Smooth muscle cell (in vitro differentiated cells): ENCODE results near the gene SLFN12L. TPM values are rescaled to one million over a fixed set of nuclear protein-coding genes. Genes with fewer than 3 reads are reported as not detected.
"Not testable (repeated sequence)": the region's sequence is repeated elsewhere in the genome, so short reads cannot be mapped to it uniquely, and the experiment has no call there.

ENCODE experiments used
- DNase-seq: peaks from one replicate; lab custom pipeline; 2025; ENCODE audit not compliant: unreplicated experiment; lab: John Stamatoyannopoulos, UW
- H2AFZ ChIP-seq: fragments of 200-600 bp; sonication (generic); 2 replicates; pipeline ENCODE4 v1.6.0; 2016; ENCODE audit warnings: antibody characterized with exemption, low read depth, mild to moderate bottlenecking
- H3F3A ChIP-seq: fragments of 200-600 bp; sonication (generic); 2 replicates; pipeline ENCODE4 v1.6.0; 2017; ENCODE audit warnings: antibody characterized with exemption, low read depth
- H3K27ac ChIP-seq: fragments of 200-600 bp; sonication (generic); 2 replicates; pipeline ENCODE4 v1.5.1; 2016; ENCODE audit warnings: low read depth, mild to moderate bottlenecking
- H3K27me3 ChIP-seq: fragments of 200-600 bp; sonication (generic); 2 replicates; pipeline ENCODE4 v1.6.1; 2016; ENCODE audit warnings: low read depth, mild to moderate bottlenecking
- H3K36me3 ChIP-seq: fragments of 200-600 bp; sonication (generic); 2 replicates; pipeline ENCODE4 v1.5.1; 2016; ENCODE audit warnings: low read depth
- H3K4me1 ChIP-seq: fragments of 200-600 bp; sonication (generic); 2 replicates; pipeline ENCODE4 v1.5.1; 2016; ENCODE audit warnings: low read depth
- H3K4me2 ChIP-seq: fragments of 200-600 bp; sonication (generic); 2 replicates; pipeline ENCODE4 v1.6.0; 2016; ENCODE audit warnings: mild to moderate bottlenecking
- H3K4me3 ChIP-seq: fragments of 200-600 bp; sonication (generic); 2 replicates; pipeline ENCODE4 v1.5.1; 2016; ENCODE audit warnings: mild to moderate bottlenecking
- H3K79me2 ChIP-seq: fragments of 200-600 bp; sonication (generic); 2 replicates; pipeline ENCODE4 v1.6.0; 2016; ENCODE audit warnings: low read depth, mild to moderate bottlenecking
- H3K9ac ChIP-seq: fragments of 200-600 bp; sonication (generic); 2 replicates; pipeline ENCODE4 v1.6.0; 2016; ENCODE audit warnings: low read depth
- H3K9me3 ChIP-seq: fragments of 200-600 bp; sonication (generic); replicated peaks from 2 replicates; pipeline ENCODE4 v1.5.1; 2016; ENCODE audit warnings: low read depth
- H4K20me1 ChIP-seq: fragments of 200-600 bp; sonication (generic); 2 replicates; pipeline ENCODE4 v1.6.0; 2016; ENCODE audit warnings: low read depth
- WGBS: methylation state at CpG from one replicate; pipeline ENCODE4 v1.1.7; 2016; ENCODE audit warnings: low lambda C conversion rate; 5-methylcytosine and 5-hydroxymethylcytosine counted together
- polyA plus RNA-seq: library from polyadenylated mRNA; unstranded; fragments of >200 nt; fragmentation: Nextera tagmentation; extraction: Ambion mirVana; gene quantifications from 2 replicates; pipeline ENCODE4 v1.2.1, GENCODE V29; 2016
- total RNA-seq: library from RNA; depleted of rRNA; stranded (reverse); fragments of >200 nt; gene quantifications from 2 replicates; pipeline ENCODE4 v1.2.3, GENCODE V29; 2014
- TF ChIP-seq, protein P1 (sequence below): fragments of 200-600 bp; sonication (generic); IDR thresholded peaks from 2 replicates; pipeline ENCODE4 v1.5.1; 2017; ENCODE audit warnings: borderline replicate concordance, mild to moderate bottlenecking, antibody characterized with exemption; ENCODE audit not compliant: insufficient read depth, poor library complexity, severe bottlenecking

Gene SLFN12L
- total and polyA plus RNA-seq, 2 experiments from 2014 or later: not detected

DNA sequence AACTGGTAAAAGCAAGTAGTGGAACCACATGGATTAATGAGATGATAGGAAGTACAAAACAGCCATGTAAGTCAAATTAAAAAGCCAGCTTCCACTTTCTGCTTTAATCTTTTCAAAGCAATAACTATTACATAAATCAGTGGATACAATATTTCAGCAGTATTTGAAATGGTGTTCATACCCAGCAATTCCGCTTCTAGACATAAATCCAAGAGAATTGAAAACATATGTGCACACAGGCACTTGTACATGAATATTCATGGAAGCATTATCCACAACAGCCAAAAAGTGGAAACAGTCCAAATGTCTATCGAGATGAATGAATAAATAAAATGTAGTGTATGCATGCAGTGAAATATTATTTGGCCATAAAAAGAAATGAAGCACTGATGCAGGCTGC, 27.4 kb downstream of the SLFN12L start:
- Histone ChIP-seq H3K79me2 (no peaks in the 10 kb centered on the region), H3K27me3 (peaks cover 7% of the 10 kb centered on the region), H3K9ac (no peak overlapping the region), H2AFZ (no peak overlapping the region), H3K27ac (no peak overlapping the region), H3K4me3 (no peak overlapping the region), H3K4me2 (no peak overlapping the region), H3K4me1 (no peaks in the 10 kb centered on the region), H4K20me1 (no peaks in the 10 kb centered on the region), H3K36me3 (no peaks in the 10 kb centered on the region), H3F3A (no peaks in the 10 kb centered on the region), H3K9me3 (no peaks in the 10 kb centered on the region)
- TF ChIP-seq, protein P1, sequence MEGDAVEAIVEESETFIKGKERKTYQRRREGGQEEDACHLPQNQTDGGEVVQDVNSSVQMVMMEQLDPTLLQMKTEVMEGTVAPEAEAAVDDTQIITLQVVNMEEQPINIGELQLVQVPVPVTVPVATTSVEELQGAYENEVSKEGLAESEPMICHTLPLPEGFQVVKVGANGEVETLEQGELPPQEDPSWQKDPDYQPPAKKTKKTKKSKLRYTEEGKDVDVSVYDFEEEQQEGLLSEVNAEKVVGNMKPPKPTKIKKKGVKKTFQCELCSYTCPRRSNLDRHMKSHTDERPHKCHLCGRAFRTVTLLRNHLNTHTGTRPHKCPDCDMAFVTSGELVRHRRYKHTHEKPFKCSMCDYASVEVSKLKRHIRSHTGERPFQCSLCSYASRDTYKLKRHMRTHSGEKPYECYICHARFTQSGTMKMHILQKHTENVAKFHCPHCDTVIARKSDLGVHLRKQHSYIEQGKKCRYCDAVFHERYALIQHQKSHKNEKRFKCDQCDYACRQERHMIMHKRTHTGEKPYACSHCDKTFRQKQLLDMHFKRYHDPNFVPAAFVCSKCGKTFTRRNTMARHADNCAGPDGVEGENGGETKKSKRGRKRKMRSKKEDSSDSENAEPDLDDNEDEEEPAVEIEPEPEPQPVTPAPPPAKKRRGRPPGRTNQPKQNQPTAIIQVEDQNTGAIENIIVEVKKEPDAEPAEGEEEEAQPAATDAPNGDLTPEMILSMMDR: no peak
- 78% methylated on average over 2 of the region's 2 CpGs for WGBS
- DNase-seq: no peak

DNA sequence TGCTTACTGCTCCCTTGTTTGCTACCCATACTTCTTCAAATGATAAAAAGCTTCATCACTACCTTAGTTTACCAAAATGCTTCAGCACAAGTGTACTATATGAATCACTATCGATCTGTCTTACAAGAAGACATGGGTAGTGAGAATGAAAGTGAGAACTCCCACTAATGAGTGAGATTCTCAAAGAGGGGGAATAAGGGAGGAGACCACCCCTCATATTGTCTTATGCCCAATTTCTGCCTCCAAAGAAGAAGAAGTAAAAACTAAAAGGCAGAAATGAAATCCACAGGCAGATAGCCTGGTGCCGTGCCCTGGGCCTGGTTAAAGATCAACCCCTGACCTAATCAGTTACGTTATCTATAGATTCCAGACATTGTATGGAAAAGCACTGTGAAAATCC, 29.8 kb downstream of the SLFN12L start:
- 75% methylated on average over 3 of the region's 3 CpGs for WGBS
- H3K4me3 ChIP-seq, H3K4me2 ChIP-seq, H3F3A ChIP-seq, H3K4me1 ChIP-seq, H2AFZ ChIP-seq, H4K20me1 ChIP-seq, H3K36me3 ChIP-seq, H3K79me2 ChIP-seq, H3K27ac ChIP-seq, H3K9me3 ChIP-seq, H3K9ac ChIP-seq, H3K27me3 ChIP-seq, DNase-seq: not testable (repeated sequence)

DNA sequence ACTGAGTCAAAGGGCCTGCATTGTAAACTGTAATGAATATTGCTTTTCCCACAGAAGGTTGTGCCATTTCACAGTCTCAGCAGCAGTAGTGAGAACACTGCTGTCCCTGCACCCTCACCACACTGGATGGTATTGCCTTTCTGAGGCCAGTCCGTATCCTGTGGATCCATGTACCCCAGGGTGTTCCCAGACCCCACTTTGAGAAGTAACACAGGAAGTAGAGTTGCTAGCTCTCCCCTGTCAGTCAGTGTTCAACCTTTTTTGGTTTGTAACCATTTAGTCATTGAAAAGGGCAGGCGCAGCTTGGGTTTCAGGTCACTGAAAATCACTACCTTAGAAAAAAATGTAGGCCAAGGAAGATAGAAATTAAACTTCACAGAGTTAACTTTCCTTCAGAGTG, 37.9 kb downstream of the SLFN12L start:
- no peak overlapping the region for H3K9ac ChIP-seq
- no peaks in the 10 kb centered on the region for H3K4me1 ChIP-seq
- H3K79me2 ChIP-seq: no peaks in the 10 kb centered on the region
- H3K4me3 ChIP-seq: no peak overlapping the region
- H2AFZ ChIP-seq: no peak overlapping the region
- no peak overlapping the region for H3K27ac ChIP-seq
- DNase-seq: no peak
- H4K20me1 ChIP-seq: no peaks in the 10 kb centered on the region
- H3K27me3 ChIP-seq: peaks cover 65% of the 10 kb centered on the region
- TF ChIP-seq, protein P1: no peak
- 79% methylated on average over 2 of the region's 2 CpGs for WGBS
- no peaks in the 10 kb centered on the region for H3K36me3 ChIP-seq
- no peaks in the 10 kb centered on the region for H3K9me3 ChIP-seq
- H3K4me2 ChIP-seq: no peak overlapping the region
- H3F3A ChIP-seq: no peaks in the 10 kb centered on the region

DNA sequence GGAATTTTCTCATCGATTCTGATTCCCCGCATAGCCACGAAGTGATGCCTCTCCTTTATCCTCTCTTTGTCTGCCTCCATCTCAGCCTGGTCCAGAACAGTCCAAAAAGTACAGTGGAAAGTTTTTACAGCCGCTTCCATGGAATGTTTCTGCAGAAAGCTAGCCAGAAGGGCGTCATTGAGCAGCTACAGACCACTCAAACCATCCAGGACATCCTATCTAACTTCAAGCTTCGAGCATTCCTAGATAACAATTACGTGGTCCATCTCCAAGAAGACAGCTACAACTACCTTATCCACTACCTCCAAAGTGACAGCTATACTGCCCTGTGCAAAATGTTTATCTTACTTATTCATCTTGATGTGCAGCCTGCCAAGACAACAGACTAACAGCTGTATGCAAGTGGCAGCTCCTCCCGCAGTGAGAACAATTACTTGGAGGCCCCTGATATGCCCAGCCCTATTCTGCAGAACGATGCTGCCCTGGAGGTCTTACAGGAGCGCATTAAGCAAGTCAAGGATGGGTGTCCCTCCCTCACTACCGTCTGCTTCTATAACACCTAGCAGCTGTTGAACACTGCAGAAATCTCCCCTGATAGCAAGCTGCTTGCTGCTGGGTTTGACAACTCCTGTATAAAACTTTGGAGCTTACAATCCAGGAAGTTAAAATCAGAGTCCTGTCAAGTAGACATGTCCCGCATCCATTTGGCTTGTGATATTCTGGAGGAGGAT, 38.9 kb downstream of the SLFN12L start:
- H3K4me3 ChIP-seq: no peak overlapping the region
- no peaks in the 10 kb centered on the region for H4K20me1 ChIP-seq
- peak overlapping the region; percentile 68 for H3K4me2 ChIP-seq
- H3F3A ChIP-seq: no peaks in the 10 kb centered on the region
- H3K27me3 ChIP-seq: peaks cover 73% of the 10 kb centered on the region
- no peak overlapping the region for H3K9ac ChIP-seq
- no peaks in the 10 kb centered on the region for H3K4me1 ChIP-seq
- 42% methylated on average over 12 of the region's 12 CpGs for WGBS
- no peak for DNase-seq
- no peaks in the 10 kb centered on the region for H3K36me3 ChIP-seq
- H2AFZ ChIP-seq: no peak overlapping the region
- no peaks in the 10 kb centered on the region for H3K79me2 ChIP-seq
- H3K27ac ChIP-seq: no peak overlapping the region
- no peaks in the 10 kb centered on the region for H3K9me3 ChIP-seq
- TF ChIP-seq, protein P1: no peak
